Transverse colon (tissue), 4 donors: ENCODE results near the gene MAP6D1. TPM values are rescaled to one million over a fixed set of nuclear protein-coding genes. Genes with fewer than 3 reads are reported as not detected.

Experiments used
- DNase-seq: peaks from one replicate; pipeline ENCODE4 v3.0.0-alpha.2; 2019
- H3K27ac ChIP-seq, 4 donors: fragments of 200-600 bp; sonication (generic); 2 replicates each; pipeline ENCODE4 v1.5.1; 2016 to 2018; ENCODE audit warnings: inconsistent platforms in 4 of 4
- H3K27me3 ChIP-seq: fragments of 200-600 bp; sonication (generic); 2 replicates; pipeline ENCODE4 v1.5.1; 2017; ENCODE audit warnings: inconsistent platforms
- H3K36me3 ChIP-seq, 4 donors: fragments of 200-600 bp; sonication (generic); 2 replicates each; pipeline ENCODE4 v1.5.1; 2017 to 2019; ENCODE audit warnings: inconsistent platforms in 4 of 4
- H3K4me1 ChIP-seq, 4 donors: fragments of 200-600 bp; sonication (generic); 2 replicates each; pipeline ENCODE4 v1.5.1; 2017 to 2020; ENCODE audit warnings: inconsistent platforms in 4 of 4
- H3K4me3 ChIP-seq, 4 donors: fragments of 200-600 bp; sonication (generic); 1 replicate in 1 of 4; 2 replicates in 3 of 4; pipeline versions ENCODE4 v1.5.1 to v1.6.1; 2017 to 2019; ENCODE audit warnings: inconsistent platforms in 4 of 4
- H3K9me3 ChIP-seq, 2 donors: fragments of 200-600 bp; sonication (generic); 2 replicates each; pipeline ENCODE4 v1.5.1; 2017 to 2019; ENCODE audit warnings: inconsistent platforms in 2 of 2
- CTCF ChIP-seq, 5 experiments: fragments of 200-600 bp in 3 of 5; fragments of 450-650 bp in 2 of 5; sonication (generic) in 3 of 5; IDR thresholded peaks; 1 replicate in 2 of 5; 2 replicates in 3 of 5; pipeline ENCODE4 v1.5.1; 2016 to 2017; ENCODE audit warnings: antibody characterized with exemption in 5 of 5, inconsistent platforms in 3 of 5, mild to moderate bottlenecking in 2 of 5, moderate library complexity in 1 of 5
- EP300 ChIP-seq: sonication (generic); formaldehyde crosslinking; IDR thresholded peaks from one replicate; pipeline ENCODE4 v1.6.1; 2017; ENCODE audit warnings: antibody characterized with exemption, low read depth
- POLR2A ChIP-seq: fragments of 450-650 bp; IDR thresholded peaks from one replicate; pipeline ENCODE4 v1.6.1; 2016; ENCODE audit warnings: antibody characterized with exemption, mild to moderate bottlenecking, moderate library complexity
- POLR2AphosphoS5 ChIP-seq, 3 donors: sonication (generic); formaldehyde crosslinking; IDR thresholded peaks; one replicate each; pipeline ENCODE4 v1.6.1; 2016; ENCODE audit warnings: antibody characterized with exemption in 3 of 3
- WGBS, 2 donors: methylation state at CpG; one replicate each; pipeline ENCODE4 v1.1.5; 2018; ENCODE audit warnings: low coverage in 1 of 2; 5-methylcytosine and 5-hydroxymethylcytosine counted together
- in situ Hi-C, 4 donors: fragments of 200-750 bp; cut with MboI; loops; one replicate each; pipeline versions ENCODE4 v1.15.0 to v1.15.1; 2017; ENCODE audit warnings: low sequenced_read_pairs in 3 of 4, low pct_ligation_motif_present in 1 of 4, low pct_unique_long_range_greater_than_20kb in 1 of 4
- intact Hi-C: fragments of 100-400 bp; cut with DNase I; formaldehyde crosslinking; loops from one replicate; pipeline ENCODE4 v1.15.1; 2023; ENCODE audit warnings: low total_unique reads
- total RNA-seq, 4 donors: library from RNA; depleted of rRNA; stranded (reverse); fragments of >200 nt; gene quantifications; one replicate each; pipeline ENCODE4 v1.1.0, GENCODE V29; 2016

Gene MAP6D1
- total RNA-seq, 4 donors from 2014 or later: 1.4 to 2.1 TPM; not detected in 2

- Histone ChIP-seq H3K4me1 (peaks cover 0 to 12% (median 0%) of the 10 kb centered on the region in 4 donors), H3K27ac (no peak overlapping the region), H3K36me3 (peaks cover 0 to 13% (median 1%) of the 10 kb centered on the region in 4 donors), H3K27me3 (no peaks in the 10 kb centered on the region), H3K4me3 (no peak overlapping the region), H3K9me3 (no peaks in the 10 kb centered on the region)
- no peak for TF ChIP-seq EP300
- TF ChIP-seq CTCF (IDR thresholded peaks at IDR 0.05): no peak
- no peak for TF ChIP-seq POLR2A
- no peak for TF ChIP-seq POLR2AphosphoS5 (IDR thresholded peaks at IDR 0.05)
- intact Hi-C loops: loop anchor here (5.0 to 10.0 kb wide), 2 partner anchors 75 to 297 kb away; partner anchors contain the start of gene YEATS2
- 80 to 88% methylated on average over 6 to 9 of the region's 9 CpGs for WGBS, 2 donors
- no peak for DNase-seq
- in situ Hi-C loops: loop anchor here (5.0 to 25.0 kb wide), 3 partner anchors 302 to 632 kb away; no protein-coding TSS in a partner anchor
Observed at GRCh38 chr3:183769453-183769852, 55.9 kb downstream of the MAP6D1 start.

GRCh38 chr3:183768114-183768513 is 57.3 kb downstream of the MAP6D1 start:
- Histone ChIP-seq H3K27ac (no peak overlapping the region), H3K4me1 (peaks cover 0 to 12% (median 0%) of the 10 kb centered on the region in 4 donors), H3K36me3 (peaks cover 0 to 3% (median under 1%) of the 10 kb centered on the region in 4 donors), H3K27me3 (no peaks in the 10 kb centered on the region), H3K4me3 (no peak overlapping the region), H3K9me3 (no peaks in the 10 kb centered on the region)
- no peak for DNase-seq
- intact Hi-C loops (loop anchor here (5.0 to 10.0 kb wide), 2 partner anchors 73 to 296 kb away; partner anchors contain the start of gene YEATS2), in situ Hi-C loops (loop anchor here (5.0 to 25.0 kb wide), 3 partner anchors 301 to 631 kb away; no protein-coding TSS in a partner anchor)
- TF ChIP-seq POLR2AphosphoS5 (IDR thresholded peaks at IDR 0.05) (no peak), POLR2A (no peak), CTCF (IDR thresholded peaks at IDR 0.05) (no peak), EP300 (no peak)
- WGBS, 2 donors: 91 to 100% methylated on average over 1 to 8 of the region's 8 CpGs

GRCh38 chr3:183766745-183767606 is 58.4 kb downstream of the MAP6D1 start:
- Histone ChIP-seq H3K27me3 (no peaks in the 10 kb centered on the region), H3K9me3 (no peaks in the 10 kb centered on the region), H3K36me3 (peaks cover 0 to 10% (median under 1%) of the 10 kb centered on the region in 4 donors), H3K4me3 (no peak overlapping the region), H3K27ac (no peak overlapping the region), H3K4me1 (peaks cover 0 to 12% (median 0%) of the 10 kb centered on the region in 4 donors)
- WGBS, 2 donors: 67 to 96% methylated on average over 4 to 9 of the region's 9 CpGs
- in situ Hi-C loops: loop anchor here (5.0 to 25.0 kb wide), 3 partner anchors 300 to 630 kb away; no protein-coding TSS in a partner anchor
- intact Hi-C loops: loop anchor here (5.0 to 10.0 kb wide), 2 partner anchors 72 to 295 kb away; partner anchors contain the start of gene YEATS2
- TF ChIP-seq EP300 (no peak), CTCF (IDR thresholded peaks at IDR 0.05) (peak; percentile 76 to 85 (median 82))
- peak; percentile 83 for DNase-seq

- DNase-seq: no peak
- Histone ChIP-seq H3K9me3 (no peaks in the 10 kb centered on the region), H3K4me1 (peaks cover 0 to 12% (median 0%) of the 10 kb centered on the region in 4 donors), H3K27ac (no peak overlapping the region), H3K36me3 (peaks cover 0 to 17% (median 3%) of the 10 kb centered on the region in 4 donors), H3K27me3 (no peaks in the 10 kb centered on the region), H3K4me3 (no peak overlapping the region)
- in situ Hi-C loops (loop anchor here (5.0 to 25.0 kb wide), 3 partner anchors 299 to 629 kb away; no protein-coding TSS in a partner anchor), intact Hi-C loops (loop anchor here (5.0 to 10.0 kb wide), 2 partner anchors 71 to 294 kb away; partner anchors contain the start of gene YEATS2)
- TF ChIP-seq POLR2A: no peak
Observed at GRCh38 chr3:183766107-183766506, 59.3 kb downstream of the MAP6D1 start.

Other genes starting within 250 kb of the MAP6D1 start
- gene KLHL24, start 190.0 kb downstream of the MAP6D1 start, total RNA-seq: 100 to 1,000 TPM in 1 of 4 donors, 10 to 100 TPM in 3; 28.4 to 108 (median 65.4) TPM
- gene YEATS2, start 127.8 kb downstream of the MAP6D1 start, total RNA-seq: 10 to 100 TPM; 10.1 to 23.2 (median 16.1) TPM
- 10 to 100 TPM; 27.3 to 61.3 (median 48.8) TPM for gene PARL, start 59.3 kb upstream of the MAP6D1 start, total RNA-seq
- 100 to 1,000 TPM in 1 of 4 donors, 10 to 100 TPM in 3; 74.1 to 168 (median 83.8) TPM for gene ABCC5, start 192.3 kb upstream of the MAP6D1 start, total RNA-seq
- gene HTR3D, start 206.2 kb upstream of the MAP6D1 start, total RNA-seq: not detected
- under 1 TPM in 1 of 4 donors, not detected in 3; 0.48 TPM for gene HTR3C, start 227.5 kb upstream of the MAP6D1 start, total RNA-seq